Spleen (tissue), 7 donors: ENCODE measurements around the gene LEKR1.

ENCODE experiments used
- CTCF ChIP-seq, 11 experiments: fragments of 200-600 bp in 7 of 11; fragments of 450-650 bp in 4 of 11; sonication (generic) in 4 of 11; IDR thresholded peaks in 8 of 11; conservative IDR thresholded peaks in 3 of 11; 1 replicate in 7 of 11; 2 replicates in 4 of 11; pipeline versions ENCODE4 v1.4.0 to v1.8.0; 2016 to 2021; ENCODE audit warnings: antibody characterized with exemption in 11 of 11, inconsistent platforms in 4 of 11, mild to moderate bottlenecking in 1 of 11
- POLR2A ChIP-seq, 3 donors: fragments of 450-650 bp; IDR thresholded peaks; one replicate each; pipeline ENCODE4 v1.5.1; 2017; ENCODE audit warnings: antibody characterized with exemption in 3 of 3, mild to moderate bottlenecking in 1 of 3
- POLR2AphosphoS5 ChIP-seq, 3 donors: sonication (generic); formaldehyde crosslinking; IDR thresholded peaks; one replicate each; pipeline ENCODE4 v1.5.1; 2017; ENCODE audit warnings: antibody characterized with exemption in 3 of 3
- donor health status: DM: no; HTN: no; CAD: no; lungs with moderate emphysema.
- donor health status: DM: no; HTN: no; CAD: no.
- donor health status: DM: no; HTN: no; CAD: no.

DNA sequence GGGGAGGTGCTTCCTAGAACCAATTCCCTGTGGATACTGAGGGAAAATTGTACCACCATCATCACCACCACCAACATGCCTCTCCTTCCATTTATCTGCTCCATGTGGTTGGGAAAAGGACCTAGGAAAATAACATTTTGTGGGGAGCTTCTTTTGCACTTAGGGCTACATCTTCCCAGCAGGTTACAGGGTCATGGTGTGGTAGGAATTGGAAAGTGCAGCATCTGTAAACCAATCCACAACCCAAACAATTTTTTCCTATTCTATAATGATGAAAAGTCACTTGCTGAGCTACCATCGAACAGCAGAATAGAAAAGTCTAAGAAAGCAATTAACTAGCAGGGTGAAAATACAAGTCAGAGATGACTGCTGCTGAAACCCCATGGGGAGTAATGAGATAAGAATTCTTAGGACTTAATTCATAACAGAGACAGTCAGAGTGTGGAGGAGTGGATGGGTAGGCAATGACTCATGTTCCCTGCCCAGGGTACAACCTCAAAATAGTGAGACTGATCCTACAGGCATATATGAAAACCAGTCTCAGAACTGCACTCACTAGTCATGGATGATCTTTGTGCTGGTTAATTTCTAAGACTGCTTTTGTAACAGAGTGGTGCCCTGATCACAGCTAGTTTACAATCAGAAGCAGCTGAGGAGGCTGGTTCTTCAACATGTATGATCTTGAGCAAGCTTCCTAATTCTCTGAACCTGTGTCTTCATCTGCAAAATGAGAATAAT is 38.1 kb upstream of the LEKR1 start:
- TF ChIP-seq CTCF (IDR thresholded peaks at IDR 0.05 in 8 of 11, conservative IDR thresholded peaks at IDR 0.05 in 3 of 11) = no peak
- no peak for TF ChIP-seq POLR2AphosphoS5 (IDR thresholded peaks at IDR 0.05)
- TF ChIP-seq POLR2A (IDR thresholded peaks at IDR 0.05) = no peak
